ENCODE measurements around the gene CD33. TPM values are rescaled to one million over a fixed set of nuclear protein-coding genes. Genes with fewer than 3 reads are reported as not detected.
A peak's percentile ranks its signal among the peaks of the same experiment; 100 is the strongest.
"Not testable (repeated sequence)": the region's sequence is repeated elsewhere in the genome, so short reads cannot be mapped to it uniquely, and the experiment has no call there.

CD33 gene
- total RNA-seq, 1 donor from 2014 or later, result not detected

DNA sequence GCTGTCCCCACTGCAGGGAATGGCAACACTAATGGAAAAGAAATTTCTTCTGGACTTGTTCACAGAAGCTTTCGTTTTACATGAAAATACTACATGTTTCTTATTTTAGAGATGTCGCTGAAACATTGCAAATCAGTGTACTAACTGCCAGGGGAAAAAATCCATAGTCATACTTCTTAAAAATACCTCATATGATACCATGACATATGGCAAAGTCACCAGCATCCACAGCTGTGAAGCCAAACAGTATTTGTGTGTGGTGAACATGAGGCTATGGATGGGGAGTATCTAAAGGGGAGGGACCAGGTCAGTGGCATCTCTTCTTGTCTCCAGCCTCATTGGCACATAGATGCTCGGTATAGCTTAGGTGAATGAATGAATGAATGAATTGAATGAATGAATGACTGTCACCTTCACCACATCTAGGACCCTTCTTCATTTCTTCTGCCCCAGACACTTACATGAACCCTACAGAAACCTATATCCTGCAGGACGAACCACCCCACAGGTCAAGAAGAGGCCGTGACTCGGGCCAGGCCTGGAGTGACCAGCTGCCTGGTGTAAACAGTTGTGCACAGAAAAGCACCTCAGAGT lies 14.6 kb upstream of the CD33 start:
- no peak for DNase-seq (ENCODE audit: low read depth in 2 of 2)

DNA sequence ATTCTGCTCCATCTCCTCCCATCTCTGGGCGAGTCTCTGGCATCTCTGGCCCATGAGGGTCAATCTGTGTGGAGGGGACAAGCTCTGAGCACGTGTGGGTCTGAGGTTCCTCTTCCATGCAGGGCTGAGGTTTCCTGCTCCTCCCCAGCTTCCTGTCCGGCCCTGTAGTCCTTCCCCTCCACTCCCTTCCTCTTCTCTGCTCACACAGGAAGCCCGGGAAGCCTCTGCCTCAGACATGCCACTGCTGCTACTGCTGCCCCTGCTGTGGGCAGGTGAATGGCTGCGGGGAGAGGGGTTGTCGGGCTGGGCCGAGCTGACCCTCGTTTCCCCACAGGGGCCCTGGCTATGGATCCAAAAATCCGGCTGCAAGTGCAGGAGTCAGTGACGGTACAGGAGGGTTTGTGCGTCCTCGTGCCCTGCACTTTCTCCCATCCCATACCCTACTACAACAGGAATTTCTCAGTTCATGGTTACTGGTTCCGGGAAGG lies 14.0 kb upstream of the CD33 start:
- DNase-seq (ENCODE audit: low read depth in 2 of 2), result not testable (repeated sequence)

DNA sequence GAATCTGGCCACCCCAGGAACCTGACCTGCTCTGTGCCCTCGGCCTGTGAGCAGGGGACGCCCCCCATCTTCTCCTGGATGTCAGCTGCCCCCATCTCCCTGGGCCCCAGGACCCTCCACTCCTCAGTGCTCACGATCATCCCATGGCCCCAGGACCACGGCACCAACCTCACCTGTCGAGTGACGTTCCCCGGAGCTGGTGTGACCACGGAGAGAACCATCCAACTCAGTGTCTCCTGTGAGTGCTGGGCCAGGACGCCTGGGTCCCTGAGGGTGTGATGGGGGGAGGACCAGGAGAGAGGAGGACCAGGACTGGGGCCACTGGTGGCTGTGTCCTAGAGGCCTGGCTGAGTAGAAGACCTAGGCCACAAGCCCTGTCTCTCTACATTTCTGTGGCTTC lies 13.0 kb upstream of the CD33 start:
- DNase-seq (ENCODE audit: low read depth in 2 of 2), result no peak

DNA sequence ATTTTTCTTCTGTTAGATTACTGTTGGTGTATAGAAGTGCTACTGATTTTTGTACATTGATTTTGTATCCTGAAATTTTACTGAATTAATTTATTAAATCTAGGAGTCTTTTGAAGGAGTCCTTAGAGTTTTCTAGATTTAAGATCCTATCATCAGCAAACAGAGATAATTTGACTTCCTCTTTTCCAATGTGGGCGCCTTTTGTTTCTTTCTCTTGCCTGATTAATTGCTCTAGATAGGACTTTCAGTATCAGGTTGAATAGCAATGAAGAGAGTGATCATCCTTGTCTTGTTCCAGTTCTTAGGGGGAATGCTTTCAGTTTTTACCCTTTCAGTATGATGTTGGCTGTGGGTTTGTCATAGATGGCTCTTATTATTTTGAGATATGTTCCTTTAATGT lies 5.6 kb upstream of the CD33 start:
- DNase-seq (ENCODE audit: low read depth in 2 of 2), result no peak

DNA sequence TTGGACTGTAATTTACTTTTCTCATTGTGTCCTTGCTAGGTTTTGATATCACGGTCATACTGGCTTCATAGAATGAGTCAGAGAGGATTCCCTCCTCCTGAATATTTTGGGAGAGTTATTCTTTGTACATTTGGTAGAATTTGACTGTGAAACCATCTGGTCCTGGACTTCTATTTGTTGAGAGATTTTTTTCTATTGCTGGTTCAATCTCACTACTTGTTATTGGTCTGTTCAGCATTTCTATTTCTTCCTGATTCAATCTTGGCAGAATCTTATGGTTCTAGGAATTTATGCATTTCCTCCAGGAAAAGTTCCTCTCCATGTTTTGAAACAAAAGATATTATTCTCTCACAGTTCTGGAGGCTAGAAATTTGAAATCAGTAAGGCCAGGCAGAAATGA lies 4.9 kb upstream of the CD33 start:
- no peak for DNase-seq (ENCODE audit: low read depth in 2 of 2)

DNA sequence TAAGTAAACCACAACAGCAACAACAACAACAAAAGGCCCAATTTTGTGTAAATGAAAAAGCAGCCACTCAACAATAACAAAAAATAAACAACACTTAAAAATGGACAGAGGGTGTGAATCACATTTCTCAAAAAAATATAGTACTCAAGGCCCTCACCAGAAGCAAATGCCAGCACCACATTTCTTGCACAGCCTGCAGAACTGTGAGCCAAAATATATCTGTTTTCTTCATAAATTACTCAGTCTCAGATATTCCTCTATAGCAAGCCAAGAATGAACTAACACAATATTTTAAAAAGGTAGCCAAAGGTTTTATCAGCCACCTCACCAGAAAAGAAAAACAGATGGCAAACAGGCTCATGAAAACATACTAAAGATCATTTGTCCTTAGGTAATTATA lies 3.9 kb upstream of the CD33 start:
- no peak for DNase-seq (ENCODE audit: low read depth in 2 of 2)

DNA sequence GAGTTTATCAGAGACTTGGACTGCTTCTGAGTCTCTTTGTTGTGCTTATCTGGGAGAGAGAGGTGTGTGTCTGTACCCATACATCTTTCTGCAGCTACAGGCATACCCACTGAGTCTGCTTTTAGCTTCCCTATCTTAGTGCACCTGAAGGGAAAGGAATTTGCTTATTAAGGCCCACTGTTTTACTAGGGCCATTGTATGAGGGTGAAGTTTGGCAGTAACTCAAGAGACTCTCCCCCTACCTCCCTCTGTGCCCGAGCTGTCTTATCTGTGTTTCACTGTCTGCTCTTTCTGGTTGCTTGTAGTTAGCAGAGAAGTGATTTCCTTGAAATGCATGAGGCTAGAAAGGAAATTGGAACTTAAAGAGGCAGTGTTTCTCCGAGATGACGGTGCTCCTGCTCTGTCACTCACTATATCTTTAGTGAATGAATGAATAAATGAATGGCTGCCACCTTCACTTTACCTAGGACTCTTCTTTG lies 678 bp upstream of the CD33 start:
- no peak for DNase-seq (ENCODE audit: low read depth in 2 of 2)

DNA sequence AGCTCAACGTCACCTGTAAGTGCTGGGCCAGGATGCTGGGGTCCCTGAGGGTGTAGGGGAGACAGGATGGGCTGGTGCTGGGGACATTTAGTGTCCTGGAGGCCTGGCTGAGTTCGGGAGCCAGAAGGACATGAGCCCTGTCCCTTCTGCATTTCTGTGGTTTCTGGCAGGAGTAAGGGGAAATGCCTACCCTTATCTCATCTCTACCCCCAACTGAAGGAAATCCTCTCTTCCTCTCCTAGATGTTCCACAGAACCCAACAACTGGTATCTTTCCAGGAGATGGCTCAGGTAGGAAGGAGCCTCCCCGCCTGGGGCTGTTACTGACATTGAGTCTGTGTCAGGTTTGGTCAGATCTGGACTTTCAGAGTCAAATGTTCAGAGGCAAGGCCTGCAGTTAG lies 1.2 kb downstream of the CD33 start:
- no peak for DNase-seq (ENCODE audit: low read depth in 2 of 2)

DNA sequence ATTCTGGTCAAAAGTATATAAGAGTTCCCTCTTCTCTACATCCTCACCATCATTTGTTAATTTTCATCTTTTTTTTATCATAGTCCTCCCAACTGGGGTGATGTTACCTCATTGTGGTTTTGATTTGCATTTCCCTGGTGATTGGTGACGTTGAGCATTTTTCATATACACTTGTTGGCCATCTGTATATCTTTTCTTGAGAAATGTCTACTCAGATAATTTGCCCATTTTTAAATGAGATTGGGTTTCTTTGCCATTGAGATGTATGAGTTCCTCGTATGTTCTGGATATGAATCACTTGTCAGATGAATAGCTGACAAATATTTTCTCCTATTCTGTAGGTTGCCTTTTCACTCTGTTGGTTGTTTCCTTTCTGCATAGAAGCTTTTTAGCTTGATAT lies 2.4 kb downstream of the CD33 start:
- DNase-seq (ENCODE audit: low read depth in 2 of 2), result no peak

DNA sequence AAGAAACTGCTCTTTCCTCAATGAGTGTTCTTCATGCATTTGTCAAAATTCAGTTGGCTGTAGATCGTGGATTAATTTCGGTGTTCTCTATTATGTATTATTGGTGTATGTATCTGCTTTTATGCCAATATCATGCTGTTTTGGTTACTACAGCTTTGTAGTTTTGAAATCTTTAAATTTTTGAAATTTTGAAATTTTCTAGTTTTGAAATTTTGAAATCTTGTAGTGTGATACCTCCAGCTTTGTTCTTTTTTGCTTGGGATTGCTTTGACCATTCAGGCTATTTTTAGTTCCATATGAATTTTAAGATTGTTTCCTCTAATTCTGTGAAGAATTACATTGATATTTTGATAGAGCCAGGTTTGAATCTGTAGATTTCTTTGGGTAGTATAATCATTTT lies 3.1 kb downstream of the CD33 start:
- DNase-seq (ENCODE audit: low read depth in 2 of 2), result no peak

DNA sequence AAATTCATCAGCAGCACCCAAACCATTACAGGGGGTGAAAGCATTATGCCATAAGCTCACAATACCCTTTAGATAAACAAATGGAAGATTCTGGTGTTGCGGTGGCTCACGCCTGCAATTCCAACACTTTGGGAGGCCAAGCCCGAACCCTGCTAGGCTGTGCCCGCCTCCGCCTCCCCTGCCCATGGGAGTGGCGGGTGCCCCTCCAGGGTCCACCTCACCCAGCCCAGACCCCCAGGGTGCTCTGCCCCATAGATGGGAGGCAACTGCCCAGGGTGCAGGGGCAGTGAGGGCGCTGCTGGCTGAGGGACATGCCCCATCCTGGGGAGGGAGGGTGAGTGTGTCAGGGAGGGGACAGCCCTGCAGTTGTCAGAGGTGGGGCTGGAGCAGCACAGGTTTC lies 16.0 kb downstream of the CD33 start:
- DNase-seq (ENCODE audit: low read depth in 2 of 2), result no peak

DNA sequence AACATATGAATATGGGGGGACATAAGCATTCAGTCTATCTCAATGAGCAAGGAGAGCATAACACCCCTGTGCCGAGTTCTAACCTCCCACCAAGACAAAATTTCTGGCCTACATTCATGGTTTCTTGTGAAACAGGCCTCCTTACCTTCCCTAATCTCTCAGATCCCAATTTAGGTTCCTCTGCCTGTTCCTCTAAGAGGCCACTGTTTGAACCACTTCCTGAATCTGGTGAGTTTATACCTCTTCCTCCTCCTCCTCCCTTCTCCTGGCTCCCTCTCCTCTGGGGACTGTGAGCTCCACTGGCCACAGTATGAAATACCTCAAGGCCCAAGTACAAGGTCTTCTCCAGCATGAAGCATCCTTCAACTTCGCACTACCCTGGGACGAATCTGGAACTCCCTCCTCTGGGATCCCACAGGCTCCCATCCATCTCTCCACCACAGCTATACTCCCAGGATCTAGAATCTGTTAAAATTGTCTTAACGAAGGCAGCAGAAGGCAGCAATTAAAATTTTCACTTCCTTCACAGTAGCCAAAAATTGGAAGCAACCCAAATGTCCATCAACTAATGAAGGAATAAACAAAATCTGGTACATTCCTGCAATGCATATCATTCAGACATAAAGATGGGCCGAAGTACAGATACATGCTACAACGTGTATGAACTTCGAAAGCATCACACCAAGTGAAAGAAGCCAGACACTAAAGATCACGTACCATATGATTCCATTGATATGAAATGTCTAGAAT lies 18.2 kb downstream of the CD33 start:
- DNase-seq (ENCODE audit: low read depth in 2 of 2), result no peak

DNA sequence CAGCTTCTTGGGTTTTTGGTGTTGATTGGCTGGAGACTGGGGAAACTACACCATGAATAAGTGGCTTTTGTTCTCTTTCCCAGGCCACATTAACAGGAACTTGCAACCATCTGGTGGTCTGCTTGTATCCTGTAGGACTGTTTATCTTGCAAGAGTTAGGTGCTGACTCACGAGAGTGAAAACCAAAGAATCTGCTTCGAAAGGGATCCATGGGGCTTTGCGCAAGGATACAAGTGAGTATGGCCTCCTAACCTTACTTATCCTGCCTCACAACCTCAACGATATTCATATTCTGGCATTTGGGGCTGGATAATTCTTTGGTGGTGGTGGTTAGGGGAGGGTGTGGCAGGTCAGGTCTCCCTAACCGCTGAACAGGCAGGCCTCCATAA lies 21.3 kb downstream of the CD33 start:
- peak; percentile 26 to 52 for DNase-seq (ENCODE audit: low read depth in 2 of 2)

DNA sequence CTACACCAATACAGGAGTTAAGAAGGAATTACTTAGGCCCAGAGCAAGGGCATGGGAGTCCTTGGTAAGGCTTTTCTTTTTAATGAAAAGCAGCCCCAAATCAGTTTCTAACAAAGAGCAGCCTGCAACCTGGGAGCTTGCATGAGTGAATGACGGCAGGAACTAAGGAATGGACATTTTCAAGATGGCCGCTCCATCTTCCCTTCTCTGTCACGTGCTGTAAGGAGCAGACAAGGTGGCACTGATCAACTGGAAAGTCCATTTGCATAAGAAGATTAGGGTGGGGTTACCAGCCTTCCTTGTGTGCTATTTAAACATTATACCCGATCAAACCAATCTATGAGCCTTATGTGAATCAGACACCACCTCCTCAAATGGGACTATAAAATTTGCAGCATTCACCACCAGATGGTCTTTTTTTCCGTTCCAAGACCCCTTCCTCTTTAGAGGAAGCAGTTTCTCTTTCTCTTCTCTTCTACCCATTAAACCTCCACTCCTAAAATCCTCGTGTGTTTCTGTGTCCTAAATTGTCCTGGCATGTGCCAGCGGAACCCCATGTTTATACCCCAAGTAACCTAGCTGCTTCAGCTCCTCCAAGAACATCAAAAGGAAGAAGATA lies 23.2 kb downstream of the CD33 start:
- DNase-seq (ENCODE audit: low read depth in 2 of 2), result no peak

DNA sequence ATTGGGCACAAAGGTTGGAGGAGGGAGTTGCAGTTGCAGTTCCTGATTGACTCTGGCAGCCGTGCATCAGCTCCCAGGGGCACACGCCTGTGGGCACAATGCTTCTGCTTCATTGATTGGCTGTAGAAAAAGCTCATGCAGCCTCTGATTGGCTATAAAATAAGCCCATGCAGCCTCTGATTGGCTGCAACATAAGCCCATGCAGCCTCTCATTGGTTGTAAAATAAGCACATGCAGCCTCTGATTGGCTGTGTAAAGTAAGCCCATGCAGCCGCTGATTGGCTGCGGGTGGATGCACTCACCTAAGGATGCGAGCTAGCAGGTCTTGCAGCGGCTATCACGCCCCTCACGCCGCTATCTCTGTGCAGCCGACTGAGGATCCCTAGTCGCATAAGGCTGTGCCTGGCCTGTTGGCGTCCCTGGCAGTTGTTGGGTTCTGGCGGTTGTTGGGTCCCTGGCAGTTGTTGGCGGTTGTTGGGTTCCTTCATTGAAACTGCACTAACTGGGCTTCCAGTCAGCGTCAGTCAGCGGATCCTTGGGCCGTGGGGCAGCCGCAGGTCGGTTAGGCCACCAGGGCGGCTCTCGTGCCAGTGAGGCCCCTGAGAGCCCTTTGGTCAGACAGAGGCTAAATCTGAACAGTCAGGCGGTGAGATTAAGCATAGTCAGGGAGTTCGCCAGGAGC lies 26.0 kb downstream of the CD33 start, which contains the start of gene SIGLECL1:
TSS of gene SIGLECL1 (plus strand) at position 295 of the 682 bp plus-strand sequence. CDS start 12,993 bp downstream, outside the sequence.
- DNase-seq (ENCODE audit: low read depth in 2 of 2), result no peak

DNA sequence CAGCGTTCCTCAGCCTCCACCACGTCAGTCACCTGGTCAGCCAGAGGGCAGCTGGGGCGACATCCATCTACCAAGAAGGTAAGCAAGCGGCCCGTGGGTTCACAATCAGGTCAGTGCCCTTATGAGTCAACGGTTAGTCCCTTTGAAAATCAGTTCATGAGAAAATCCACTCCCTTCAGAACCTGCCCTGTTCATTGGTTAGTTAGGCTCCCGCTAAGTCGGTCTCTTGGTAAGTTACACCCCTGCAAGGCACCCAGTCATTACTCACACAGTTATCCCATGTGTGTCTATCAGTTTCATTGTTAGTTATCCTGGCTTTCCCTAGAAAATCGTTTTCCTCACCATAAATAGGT lies 26.6 kb downstream of the CD33 start:
- no peak for DNase-seq (ENCODE audit: low read depth in 2 of 2)

DNA sequence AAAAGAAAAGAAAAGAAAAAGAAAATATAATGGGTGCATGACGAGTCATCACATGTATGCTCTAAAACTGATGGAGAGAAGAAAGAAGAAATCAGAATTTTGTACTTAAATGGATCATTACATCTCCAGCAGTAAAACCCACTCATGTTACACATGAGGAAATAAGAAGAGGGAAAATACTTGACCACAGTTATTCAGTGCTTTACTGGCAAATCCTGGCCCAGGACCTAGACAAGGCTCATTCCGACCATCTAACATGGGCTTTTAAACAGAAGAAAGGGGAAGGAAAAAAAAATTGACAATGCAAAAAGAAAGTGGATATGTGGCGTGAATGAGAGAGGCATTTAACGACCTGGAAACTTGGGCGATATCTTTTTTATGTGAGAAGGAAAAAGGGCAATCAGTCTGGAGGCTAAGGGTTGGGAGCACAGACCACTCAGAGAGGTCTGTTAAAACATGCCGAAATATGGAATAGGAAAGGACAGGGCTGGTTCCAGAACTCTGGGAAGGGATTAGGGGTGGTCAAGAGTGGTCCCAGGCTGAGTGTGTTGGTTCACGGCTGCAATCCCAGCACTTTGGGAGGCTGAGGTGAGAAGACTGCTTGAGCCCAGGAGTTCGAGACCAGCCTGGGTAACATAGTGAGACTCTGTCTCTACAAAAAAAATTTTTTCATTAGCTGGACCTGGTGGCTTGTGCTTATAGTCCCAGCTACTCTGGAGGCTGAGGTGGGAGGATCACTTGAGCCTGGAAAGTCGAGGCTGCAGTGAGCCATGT lies 27.6 kb downstream of the CD33 start:
- no peak for DNase-seq (ENCODE audit: low read depth in 2 of 2)

DNA sequence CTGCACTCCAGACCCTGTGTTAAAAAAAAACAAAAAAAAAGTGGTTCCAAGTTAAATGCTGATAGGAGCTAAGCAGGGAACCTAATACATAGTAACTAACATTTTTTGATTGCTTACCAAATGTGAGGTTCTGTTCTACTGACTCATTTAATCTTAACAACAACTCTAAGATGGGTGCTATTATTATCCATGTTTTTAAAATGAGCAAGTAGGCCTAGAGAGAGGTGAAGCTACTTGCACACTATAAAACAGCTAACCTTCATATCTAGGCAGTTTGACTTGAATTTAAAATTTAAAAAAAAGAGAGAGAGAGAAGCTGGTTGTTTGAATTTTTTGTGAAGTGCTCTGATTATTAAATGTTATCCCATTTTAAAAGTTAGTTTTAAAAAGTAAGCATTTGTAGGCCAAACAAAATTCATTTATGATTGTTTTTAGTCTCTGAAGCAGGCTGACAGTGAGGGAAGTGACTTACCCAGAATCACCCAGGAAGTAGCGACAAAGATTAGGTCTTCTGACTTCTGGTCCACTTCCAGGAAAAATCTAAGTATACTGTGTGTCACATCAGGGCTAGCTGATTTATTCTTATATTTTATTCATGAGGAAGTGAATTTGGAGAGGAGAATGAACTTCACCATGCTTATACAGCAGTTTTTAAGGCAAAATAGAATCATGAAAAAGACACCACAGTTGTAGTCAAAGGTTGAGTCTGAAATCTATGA lies 28.4 kb downstream of the CD33 start:
- DNase-seq (ENCODE audit: low read depth in 2 of 2), result no peak

DNA sequence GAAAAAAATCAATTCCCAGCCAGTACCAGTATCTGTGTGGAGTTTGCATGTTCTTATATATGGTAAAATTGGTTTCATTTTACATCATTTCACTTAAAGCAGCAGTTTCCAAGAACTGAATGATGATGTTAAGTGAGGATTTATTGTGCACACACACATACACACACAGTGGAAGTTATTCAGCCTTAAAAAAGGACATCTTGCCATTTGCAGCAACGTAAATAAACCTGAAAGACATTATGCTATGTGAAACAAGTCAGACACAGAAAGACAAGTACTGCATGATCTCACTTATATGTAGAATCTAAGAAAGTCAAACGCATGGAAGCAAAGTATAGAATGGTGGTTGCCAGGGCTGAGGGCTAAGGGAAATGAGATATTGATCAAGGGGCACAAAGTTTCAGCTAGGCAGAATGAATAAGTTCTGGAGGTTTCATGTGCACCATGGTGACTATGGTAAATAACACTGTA lies 31.3 kb downstream of the CD33 start:
- DNase-seq (ENCODE audit: low read depth in 2 of 2), result no peak

DNA sequence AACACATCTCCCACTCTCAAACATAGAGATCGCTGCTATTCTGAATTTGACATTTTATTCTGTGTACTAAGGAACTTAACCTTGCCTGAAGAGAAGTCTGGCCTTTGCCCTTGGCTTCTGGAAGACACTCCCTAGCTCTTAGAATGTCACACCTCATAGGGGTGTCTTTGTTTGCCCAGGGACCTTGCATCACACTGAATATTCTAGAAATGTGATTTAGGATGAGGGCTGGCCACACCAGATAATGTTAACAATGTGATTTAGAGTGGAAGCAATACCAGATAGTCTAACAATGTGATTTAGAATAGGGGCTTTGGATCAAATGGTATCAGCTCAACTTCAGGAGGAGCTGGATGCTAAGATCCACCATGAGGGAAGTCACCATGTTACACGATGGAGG lies 32.6 kb downstream of the CD33 start:
- no peak for DNase-seq (ENCODE audit: low read depth in 2 of 2)
